Mesothelial cell of epicardium (in vitro differentiated cells): ENCODE measurements around the gene ENTR1. TPM values are rescaled to one million over a fixed set of nuclear protein-coding genes. Genes with fewer than 3 reads are reported as not detected.

Experiments used
- DNase-seq, 2 experiments: peaks; one replicate each; pipeline ENCODE4 v3.0.0; 2021; ENCODE audit warnings: low spot score in 2 of 2; ENCODE audit not compliant: unreplicated experiment in 2 of 2
- H3K27ac Mint-ChIP-seq: 2 replicates; pipeline ENCODE4 v1.8.0; 2021; ENCODE audit warnings: mixed read lengths
- H3K27me3 Mint-ChIP-seq: 2 replicates; pipeline ENCODE4 v1.8.0; 2021; ENCODE audit warnings: low read depth, mixed read lengths
- H3K36me3 Mint-ChIP-seq: 2 replicates; pipeline ENCODE4 v1.8.0; 2021; ENCODE audit warnings: mixed read lengths
- H3K4me1 Mint-ChIP-seq: 2 replicates; pipeline ENCODE4 v1.8.0; 2021; ENCODE audit warnings: mixed read lengths
- H3K4me3 Mint-ChIP-seq: 2 replicates; pipeline ENCODE4 v1.8.0; 2021; ENCODE audit warnings: mild to moderate bottlenecking, moderate library complexity, mixed read lengths
- H3K9me3 Mint-ChIP-seq: 2 replicates; pipeline ENCODE4 v1.8.0; 2021; ENCODE audit warnings: mixed read lengths
- total RNA-seq: library from RNA; stranded (reverse); gene quantifications from 3 replicates; pipeline ENCODE4 v1.2.1, GENCODE V29; 2021
- TF ChIP-seq, protein P1 (sequence below): fragments of 200-600 bp; sonication (generic); IDR thresholded peaks from one replicate; pipeline ENCODE4 v1.5.0; 2021; ENCODE audit warnings: antibody characterized with exemption; ENCODE audit not compliant: unreplicated experiment

ENTR1 gene
- total RNA-seq, 1 donor from 2014 or later, result 67.3 TPM

DNA sequence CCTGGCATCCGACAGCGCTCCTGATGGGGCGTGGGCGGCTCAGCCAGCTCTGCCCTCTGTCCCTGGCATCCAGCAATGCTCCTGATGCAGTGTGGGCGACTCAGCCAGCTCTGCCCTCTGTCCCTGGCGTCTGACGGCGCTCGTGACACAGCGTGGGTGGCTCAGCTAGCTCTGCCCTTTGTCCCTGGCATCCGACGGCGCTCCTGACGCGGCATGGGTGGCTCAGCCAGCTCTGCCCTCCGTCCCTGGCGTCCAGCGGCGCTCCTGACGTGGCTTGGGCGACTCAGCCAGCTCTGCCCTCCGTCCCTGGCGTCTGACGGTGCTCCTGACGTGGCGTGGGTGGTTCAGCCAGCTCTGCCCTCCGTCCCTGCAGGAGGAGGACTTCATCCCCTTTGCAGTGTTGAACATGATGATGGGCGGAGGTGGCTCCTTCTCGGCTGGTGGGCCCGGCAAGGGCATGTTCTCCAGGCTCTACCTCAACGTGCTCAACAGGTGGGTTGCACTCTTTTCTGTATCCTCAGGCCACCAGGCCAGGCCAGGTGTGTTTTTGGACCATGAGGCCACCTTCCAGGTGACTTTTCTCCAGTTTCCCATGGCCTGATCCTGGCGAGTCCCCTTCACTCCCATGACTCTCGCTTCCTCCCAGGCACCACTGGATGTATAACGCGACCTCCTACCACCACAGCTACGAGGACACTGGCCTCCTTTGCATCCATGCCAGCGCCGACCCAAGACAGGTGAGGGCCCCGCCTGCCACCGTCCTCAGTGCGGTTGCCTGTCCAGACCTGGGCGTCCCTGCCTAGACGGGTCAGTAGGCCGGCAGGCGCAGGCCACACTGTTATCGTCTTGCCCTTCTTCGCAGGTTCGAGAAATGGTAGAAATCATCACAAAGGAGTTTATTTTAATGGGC is 8.0 kb upstream of the ENTR1 start:
- Mint-ChIP-seq H3K27ac (no peak overlapping the region), H3K27me3 (no peaks in the 10 kb centered on the region), H3K4me1 (no peaks in the 10 kb centered on the region), H3K36me3 (peaks cover 33% of the 10 kb centered on the region), H3K9me3 (no peaks in the 10 kb centered on the region), H3K4me3 (no peak overlapping the region)
- TF ChIP-seq, protein P1, sequence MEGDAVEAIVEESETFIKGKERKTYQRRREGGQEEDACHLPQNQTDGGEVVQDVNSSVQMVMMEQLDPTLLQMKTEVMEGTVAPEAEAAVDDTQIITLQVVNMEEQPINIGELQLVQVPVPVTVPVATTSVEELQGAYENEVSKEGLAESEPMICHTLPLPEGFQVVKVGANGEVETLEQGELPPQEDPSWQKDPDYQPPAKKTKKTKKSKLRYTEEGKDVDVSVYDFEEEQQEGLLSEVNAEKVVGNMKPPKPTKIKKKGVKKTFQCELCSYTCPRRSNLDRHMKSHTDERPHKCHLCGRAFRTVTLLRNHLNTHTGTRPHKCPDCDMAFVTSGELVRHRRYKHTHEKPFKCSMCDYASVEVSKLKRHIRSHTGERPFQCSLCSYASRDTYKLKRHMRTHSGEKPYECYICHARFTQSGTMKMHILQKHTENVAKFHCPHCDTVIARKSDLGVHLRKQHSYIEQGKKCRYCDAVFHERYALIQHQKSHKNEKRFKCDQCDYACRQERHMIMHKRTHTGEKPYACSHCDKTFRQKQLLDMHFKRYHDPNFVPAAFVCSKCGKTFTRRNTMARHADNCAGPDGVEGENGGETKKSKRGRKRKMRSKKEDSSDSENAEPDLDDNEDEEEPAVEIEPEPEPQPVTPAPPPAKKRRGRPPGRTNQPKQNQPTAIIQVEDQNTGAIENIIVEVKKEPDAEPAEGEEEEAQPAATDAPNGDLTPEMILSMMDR, result no peak
- no peak for DNase-seq

DNA sequence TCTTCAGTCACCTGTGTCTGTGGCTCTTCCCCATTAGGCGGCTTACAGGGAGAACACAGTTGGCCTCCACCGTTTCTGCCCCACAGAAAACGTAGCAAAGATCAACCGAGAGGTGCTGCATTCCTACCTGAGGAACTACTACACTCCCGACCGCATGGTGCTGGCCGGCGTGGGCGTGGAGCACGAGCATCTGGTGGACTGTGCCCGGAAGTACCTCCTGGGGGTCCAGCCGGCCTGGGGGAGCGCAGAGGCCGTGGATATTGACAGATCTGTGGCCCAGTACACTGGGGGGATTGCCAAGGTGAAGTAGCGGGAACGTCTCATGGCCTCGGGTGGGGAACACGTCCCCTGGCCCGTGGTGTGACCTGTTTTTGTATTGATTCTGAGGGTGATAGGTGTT is 6.5 kb upstream of the ENTR1 start:
- Mint-ChIP-seq H3K27me3 (no peaks in the 10 kb centered on the region), H3K4me3 (no peak overlapping the region), H3K36me3 (peaks cover 33% of the 10 kb centered on the region), H3K4me1 (peaks cover 4% of the 10 kb centered on the region), H3K27ac (no peak overlapping the region), H3K9me3 (no peaks in the 10 kb centered on the region)
- TF ChIP-seq, protein P1, result no peak
- DNase-seq, result no peak

DNA sequence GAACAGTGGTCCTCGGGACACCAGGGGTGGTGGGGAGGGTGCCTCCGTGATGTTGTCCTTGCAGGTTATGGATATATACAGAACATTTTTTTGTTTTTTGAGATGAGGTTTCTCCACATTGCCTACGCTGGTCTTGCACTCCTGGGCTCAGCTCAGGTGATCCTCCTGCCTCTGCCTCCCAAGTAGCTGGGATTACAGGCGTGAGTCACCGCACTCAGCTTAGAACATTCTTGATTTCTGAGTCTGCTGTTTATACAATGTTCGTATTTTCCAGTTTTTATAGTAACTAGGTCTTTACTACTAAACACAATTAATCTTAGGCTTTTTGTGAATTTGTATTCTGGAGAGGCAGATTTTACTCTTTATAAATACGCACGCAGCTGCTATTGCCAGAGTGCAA is 6.0 kb upstream of the ENTR1 start:
- peaks cover 33% of the 10 kb centered on the region for H3K36me3 Mint-ChIP-seq

DNA sequence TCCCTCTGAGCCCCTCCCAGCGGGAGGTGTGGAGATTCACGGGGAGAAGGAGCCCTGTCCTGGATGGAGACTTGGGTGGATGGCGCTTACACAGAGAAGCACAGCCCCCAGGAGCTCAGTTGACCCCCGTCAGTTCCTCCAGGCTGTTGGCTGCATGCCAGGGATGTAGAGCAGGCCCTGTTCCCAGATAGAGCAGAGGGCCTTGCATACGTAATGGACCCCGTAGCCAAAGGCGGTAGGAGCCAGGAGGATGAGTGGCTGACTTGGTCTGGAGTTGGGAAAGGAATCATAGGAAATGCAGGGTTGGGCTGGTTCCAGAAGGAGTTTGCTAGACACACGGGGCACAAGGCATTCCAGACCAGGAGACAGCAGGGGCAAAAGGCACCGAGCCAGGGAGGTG is 2.5 kb upstream of the ENTR1 start:
- peaks cover 27% of the 10 kb centered on the region for H3K36me3 Mint-ChIP-seq
- H3K27ac Mint-ChIP-seq, result no peak overlapping the region

More for the DNA sequence above, 6.0 kb upstream of the ENTR1 start:
- no peak for DNase-seq
- TF ChIP-seq, protein P1, result no peak
- Mint-ChIP-seq H3K27ac (no peak overlapping the region), H3K4me3 (no peak overlapping the region), H3K9me3 (no peaks in the 10 kb centered on the region), H3K4me1 (peaks cover 9% of the 10 kb centered on the region), H3K27me3 (no peaks in the 10 kb centered on the region)

DNA sequence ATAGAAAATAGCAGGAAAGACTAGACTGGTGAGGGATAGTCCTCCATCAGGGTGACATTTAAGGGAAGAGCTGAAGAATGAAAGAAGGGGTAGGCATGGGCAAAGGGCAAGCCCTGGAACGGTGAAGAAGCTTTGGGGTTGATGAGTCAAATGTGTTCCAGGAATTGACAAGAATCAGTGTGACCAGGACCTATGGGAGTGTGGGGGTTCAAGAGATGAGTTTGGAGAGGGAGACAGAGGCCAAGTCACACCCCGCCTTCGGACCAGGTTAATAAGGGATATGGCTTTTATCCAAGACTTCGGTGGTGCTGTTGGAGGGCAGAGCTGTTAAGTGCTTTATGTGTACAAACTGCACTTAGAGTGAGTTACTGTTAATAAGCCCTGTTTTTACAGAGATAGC is 964 bp upstream of the ENTR1 start:
- Mint-ChIP-seq H3K36me3 (peaks cover 29% of the 10 kb centered on the region), H3K4me3 (peak overlapping the region; percentile 90), H3K9me3 (no peaks in the 10 kb centered on the region), H3K27ac (peak overlapping the region; percentile 96), H3K4me1 (peaks cover 30% of the 10 kb centered on the region), H3K27me3 (no peaks in the 10 kb centered on the region)
- no peak for DNase-seq
- TF ChIP-seq, protein P1, result no peak

More for the DNA sequence above, 2.5 kb upstream of the ENTR1 start:
- no peak overlapping the region for H3K4me3 Mint-ChIP-seq
- TF ChIP-seq, protein P1, result no peak
- peaks cover 28% of the 10 kb centered on the region for H3K4me1 Mint-ChIP-seq
- no peak for DNase-seq
- no peaks in the 10 kb centered on the region for H3K9me3 Mint-ChIP-seq
- H3K27me3 Mint-ChIP-seq, result no peaks in the 10 kb centered on the region
